Measurements from ENCODE around the gene CDH13. TPM values are rescaled to one million over a fixed set of nuclear protein-coding genes. Genes with fewer than 3 reads are reported as not detected.

Gene CDH13
- total RNA-seq, 1 experiment from 2014 or later: 0.89 TPM

GRCh38 chr16:82658796-82659195 is 32.0 kb downstream of the CDH13 start:
- peak; percentile 48 for DNase-seq
- H3K27me3 ChIP-seq: no peaks in the 10 kb centered on the region
- H3K36me3 ChIP-seq: no peaks in the 10 kb centered on the region
- no peak overlapping the region for H3K4me3 ChIP-seq
- H3K9me3 ChIP-seq: no peaks in the 10 kb centered on the region

GRCh38 chr16:82660075-82660645 is 33.4 kb downstream of the CDH13 start:
- H3K4me3 ChIP-seq: no peak overlapping the region
- no peaks in the 10 kb centered on the region for H3K9me3 ChIP-seq

DNA sequence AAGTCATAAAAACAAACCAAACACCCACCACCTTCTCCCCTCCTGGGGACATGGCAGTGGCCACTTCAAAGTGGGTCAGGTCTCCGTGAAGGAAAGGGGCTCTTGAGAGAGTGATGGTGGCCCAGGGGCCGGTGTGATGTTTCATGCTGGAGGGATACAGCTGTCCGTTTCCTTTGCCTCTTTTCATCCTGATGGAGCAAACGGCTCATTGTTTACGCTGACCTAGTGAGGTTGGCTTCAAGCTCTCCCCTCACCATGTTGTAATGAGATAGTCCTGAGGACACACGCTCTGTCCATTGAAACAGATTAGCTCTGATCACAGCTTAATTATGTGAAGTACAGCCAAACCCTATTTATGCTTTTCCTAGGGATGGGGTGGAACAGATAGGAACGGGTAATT is 34.2 kb downstream of the CDH13 start:
- H3K36me3 ChIP-seq: no peaks in the 10 kb centered on the region
- no peak overlapping the region for H3K4me3 ChIP-seq

More at GRCh38 chr16:82660075-82660645, 33.4 kb downstream of the CDH13 start:
- Histone ChIP-seq H3K27me3 (no peaks in the 10 kb centered on the region), H3K36me3 (no peaks in the 10 kb centered on the region)
- peak; percentile 54 for DNase-seq

GRCh38 chr16:82664181-82664580 is 37.4 kb downstream of the CDH13 start:
- H3K27me3 ChIP-seq: no peaks in the 10 kb centered on the region
- no peaks in the 10 kb centered on the region for H3K9me3 ChIP-seq
- H3K36me3 ChIP-seq: no peaks in the 10 kb centered on the region
- no peak overlapping the region for H3K4me3 ChIP-seq
- no peak for DNase-seq

More for the DNA sequence above, 34.2 kb downstream of the CDH13 start:
- H3K9me3 ChIP-seq: no peaks in the 10 kb centered on the region
- no peaks in the 10 kb centered on the region for H3K27me3 ChIP-seq
- no peak for DNase-seq

DNA sequence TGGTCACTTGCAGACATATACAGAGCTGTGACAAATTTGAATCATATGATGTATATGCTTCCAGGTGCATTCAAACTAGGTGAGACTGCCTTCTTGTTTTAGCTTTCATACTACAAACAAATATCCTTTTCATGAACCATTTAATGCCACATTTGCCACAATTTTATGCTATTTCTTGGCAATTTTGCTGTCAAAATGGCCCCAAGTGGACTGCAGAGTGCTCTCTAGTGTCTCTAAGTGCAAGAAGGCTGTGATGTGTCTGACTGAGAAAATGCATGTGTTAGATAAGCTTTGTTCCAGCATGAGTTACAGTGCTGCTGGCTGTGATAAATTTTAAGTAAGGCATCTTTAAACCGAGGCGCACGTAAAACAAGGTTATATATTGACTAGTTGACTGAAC is 38.3 kb downstream of the CDH13 start:
- Histone ChIP-seq H3K36me3 (no peaks in the 10 kb centered on the region), H3K9me3 (no peaks in the 10 kb centered on the region), H3K27me3 (no peaks in the 10 kb centered on the region), H3K4me3 (no peak overlapping the region)
- DNase-seq: no peak

DNA sequence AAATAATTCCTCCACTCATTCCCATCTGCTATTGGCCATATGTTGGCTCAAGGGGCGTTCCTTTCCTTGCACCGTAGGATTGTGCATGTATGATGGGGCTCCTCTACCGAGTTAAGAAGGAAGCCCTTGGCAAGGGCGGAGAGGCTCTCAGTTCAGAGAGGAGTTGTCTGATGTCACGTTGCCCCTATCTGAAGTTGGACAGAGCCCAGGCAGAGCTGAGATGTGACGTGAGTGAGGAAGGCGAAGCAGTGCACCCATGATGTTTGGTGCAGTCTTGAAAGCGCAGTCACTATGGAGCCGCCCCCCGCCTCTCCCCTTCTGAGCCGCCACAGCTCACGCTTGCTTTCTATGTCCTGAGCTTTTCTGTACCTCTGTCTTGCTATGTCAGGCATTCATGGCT is 40.7 kb downstream of the CDH13 start:
- no peaks in the 10 kb centered on the region for H3K36me3 ChIP-seq
- no peak for DNase-seq
- no peak overlapping the region for H3K4me3 ChIP-seq
- no peaks in the 10 kb centered on the region for H3K9me3 ChIP-seq
- no peaks in the 10 kb centered on the region for H3K27me3 ChIP-seq

DNA sequence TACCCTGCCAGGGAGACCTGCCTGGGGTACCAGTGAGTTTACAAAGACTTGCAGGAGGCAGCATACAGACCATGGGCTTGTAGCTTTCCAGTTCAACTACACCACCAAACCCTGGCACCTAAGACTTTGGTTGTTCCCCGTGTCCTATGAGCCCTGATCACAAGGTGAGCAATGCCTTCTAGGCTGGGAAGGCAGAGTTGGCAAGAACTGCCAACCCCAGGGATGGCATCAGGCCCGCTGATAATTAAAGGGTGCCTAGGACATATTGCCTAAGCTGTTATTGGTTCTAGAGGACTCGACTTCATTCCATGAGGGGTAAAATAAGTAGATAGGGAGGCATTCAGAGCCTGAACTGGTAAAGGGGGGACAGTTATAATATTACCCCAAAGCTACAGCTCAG is 41.3 kb downstream of the CDH13 start:
- Histone ChIP-seq H3K9me3 (no peaks in the 10 kb centered on the region), H3K4me3 (no peak overlapping the region), H3K27me3 (no peaks in the 10 kb centered on the region), H3K36me3 (no peaks in the 10 kb centered on the region)
- DNase-seq: no peak

- Histone ChIP-seq H3K4me3 (no peak overlapping the region), H3K27me3 (no peaks in the 10 kb centered on the region), H3K36me3 (no peaks in the 10 kb centered on the region), H3K9me3 (no peaks in the 10 kb centered on the region)
- no peak for DNase-seq
Observed at GRCh38 chr16:82671741-82672140, 45.0 kb downstream of the CDH13 start.

DNA sequence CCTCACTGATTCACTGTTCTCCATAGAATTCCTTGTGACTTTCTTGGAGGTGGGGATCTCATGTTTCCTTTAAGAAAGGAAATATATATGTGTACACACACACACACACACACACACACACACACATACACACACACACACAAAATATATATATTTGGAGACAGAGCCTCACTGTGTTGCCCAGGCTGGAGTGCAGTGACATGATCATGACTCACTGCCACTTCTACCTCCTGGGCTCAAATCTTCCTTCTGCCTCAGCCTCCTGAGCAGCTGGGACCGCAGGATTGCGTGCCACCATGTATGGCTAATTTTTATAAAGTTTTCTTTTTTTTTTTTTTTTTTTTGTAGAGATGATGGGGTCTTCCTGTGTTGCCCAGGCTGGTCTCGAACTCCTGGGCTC is 45.9 kb downstream of the CDH13 start:
- no peaks in the 10 kb centered on the region for H3K27me3 ChIP-seq
- H3K9me3 ChIP-seq: no peaks in the 10 kb centered on the region
- no peak overlapping the region for H3K4me3 ChIP-seq
- DNase-seq: no peak
- H3K36me3 ChIP-seq: no peaks in the 10 kb centered on the region

GRCh38 chr16:82675300-82675699 is 48.5 kb downstream of the CDH13 start:
- DNase-seq: no peak
- Histone ChIP-seq H3K36me3 (no peaks in the 10 kb centered on the region), H3K4me3 (no peak overlapping the region), H3K27me3 (no peaks in the 10 kb centered on the region), H3K9me3 (no peaks in the 10 kb centered on the region)

GRCh38 chr16:82681592-82681991 is 54.8 kb downstream of the CDH13 start:
- no peaks in the 10 kb centered on the region for H3K36me3 ChIP-seq
- H3K9me3 ChIP-seq: no peaks in the 10 kb centered on the region
- H3K4me3 ChIP-seq: no peak overlapping the region
- no peak for DNase-seq
- H3K27me3 ChIP-seq: no peaks in the 10 kb centered on the region

- DNase-seq: no peak
- Histone ChIP-seq H3K27me3 (no peaks in the 10 kb centered on the region), H3K36me3 (no peaks in the 10 kb centered on the region), H3K9me3 (no peaks in the 10 kb centered on the region), H3K4me3 (no peak overlapping the region)
Observed at GRCh38 chr16:82682767-82683166, 56.0 kb downstream of the CDH13 start.

DNA sequence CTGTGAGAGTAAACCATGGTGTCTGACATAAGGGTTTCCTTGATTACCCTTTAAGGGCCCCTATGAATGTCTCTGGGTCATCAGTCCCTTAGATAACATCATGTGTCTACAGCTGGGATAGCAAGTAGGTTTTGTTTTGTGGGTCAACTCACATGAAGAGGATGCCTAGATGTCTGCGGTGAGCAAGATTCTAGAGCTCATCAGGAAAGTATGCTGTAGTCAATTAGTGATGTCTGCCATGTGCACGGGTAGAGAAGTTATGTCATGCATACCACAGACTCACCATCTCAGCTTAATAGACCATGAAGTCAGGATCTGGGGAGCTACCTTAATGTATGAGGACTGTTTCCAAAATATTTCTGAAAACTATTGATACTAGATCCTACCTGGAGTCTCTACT is 57.5 kb downstream of the CDH13 start:
- no peak for DNase-seq
- no peaks in the 10 kb centered on the region for H3K27me3 ChIP-seq
- H3K9me3 ChIP-seq: no peaks in the 10 kb centered on the region
- no peak overlapping the region for H3K4me3 ChIP-seq
- H3K36me3 ChIP-seq: no peaks in the 10 kb centered on the region

GRCh38 chr16:82685526-82685925 is 58.8 kb downstream of the CDH13 start:
- Histone ChIP-seq H3K27me3 (no peaks in the 10 kb centered on the region), H3K4me3 (no peak overlapping the region), H3K36me3 (no peaks in the 10 kb centered on the region), H3K9me3 (no peaks in the 10 kb centered on the region)
- DNase-seq: no peak

- peak; percentile 18 for DNase-seq
- Histone ChIP-seq H3K36me3 (no peaks in the 10 kb centered on the region), H3K27me3 (no peaks in the 10 kb centered on the region), H3K4me3 (no peak overlapping the region), H3K9me3 (no peaks in the 10 kb centered on the region; the same call in 1 of the 2 replicates)
Observed at GRCh38 chr16:82694239-82694874, 67.6 kb downstream of the CDH13 start.

- Histone ChIP-seq H3K9me3 (no peaks in the 10 kb centered on the region; the same call in 1 of the 2 replicates), H3K36me3 (no peaks in the 10 kb centered on the region), H3K4me3 (no peak overlapping the region), H3K27me3 (no peaks in the 10 kb centered on the region)
- DNase-seq: no peak
Observed at GRCh38 chr16:82695806-82696205, 69.0 kb downstream of the CDH13 start.

DNA sequence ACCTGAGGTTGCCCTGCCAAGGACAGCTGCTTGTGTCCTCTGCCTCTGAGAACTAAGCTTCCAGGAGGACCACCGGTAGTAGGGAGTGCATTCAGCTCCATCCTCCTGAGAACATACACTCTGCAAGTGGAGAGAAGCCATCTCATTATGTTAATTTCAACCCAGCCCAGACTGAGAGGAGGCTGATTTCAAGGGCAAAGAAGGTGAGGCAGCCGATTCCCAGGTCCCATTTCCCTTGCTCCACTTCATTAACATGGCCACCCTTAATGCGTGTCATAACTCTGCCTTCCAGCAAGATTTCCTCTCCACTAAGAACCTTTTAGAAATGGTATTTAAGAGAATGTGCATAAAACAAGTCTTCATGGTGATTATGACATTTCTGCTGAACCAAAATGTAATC is 72.5 kb downstream of the CDH13 start:
- no peaks in the 10 kb centered on the region for H3K36me3 ChIP-seq
- no peaks in the 10 kb centered on the region; the same call in 1 of the 2 replicates for H3K9me3 ChIP-seq
- H3K4me3 ChIP-seq: no peak overlapping the region
- H3K27me3 ChIP-seq: no peaks in the 10 kb centered on the region
- DNase-seq: no peak
